ENCODE results near the gene MYH1.

MYH1 gene

GRCh38 chr17:10477701-10478100 is 40.6 kb downstream of the MYH1 start:
- DNase-seq, result no peak

GRCh38 chr17:10474536-10474935 is 43.8 kb downstream of the MYH1 start:
- DNase-seq, result no peak

- DNase-seq, result no peak
Observed at GRCh38 chr17:10471858-10472257, 46.5 kb downstream of the MYH1 start.

- DNase-seq, result no peak
Observed at GRCh38 chr17:10469459-10469858, 48.9 kb downstream of the MYH1 start, which contains the start of gene MYH4. TSS of gene MYH4 (minus strand) at chr17:10469559. CDS start at chr17:10466745, 2,814 bp downstream.

- DNase-seq, result no peak
Observed at GRCh38 chr17:10463402-10463801, 54.9 kb downstream of the MYH1 start.

GRCh38 chr17:10460062-10460461 is 58.3 kb downstream of the MYH1 start:
- no peak for DNase-seq

- DNase-seq, result no peak
Observed at GRCh38 chr17:10458701-10459100, 59.6 kb downstream of the MYH1 start.

GRCh38 chr17:10457952-10458351 is 60.4 kb downstream of the MYH1 start:
- no peak for DNase-seq

- no peak for DNase-seq
Observed at GRCh38 chr17:10447026-10447931, 71.1 kb downstream of the MYH1 start.
